WERI-Rb-1 (cell line): ENCODE results near the gene TMF1.
A peak's percentile ranks its signal among the peaks of the same experiment; 100 is the strongest.

ENCODE experiments used
- DNase-seq: peaks from one replicate; pipeline ENCODE4 v3.0.0-alpha.2; 2020
- H3K27ac ChIP-seq: fragments of 250-450 bp; sonication (Bioruptor Pico); 2 replicates; pipeline ENCODE4 v1.5.1; 2020; ENCODE audit warnings: mild to moderate bottlenecking, moderate library complexity
- H3K27me3 ChIP-seq: fragments of 250-450 bp; sonication (Bioruptor Pico); 2 replicates; pipeline ENCODE4 v1.5.1; 2021; ENCODE audit warnings: mild to moderate bottlenecking, low read depth, moderate library complexity; ENCODE audit not compliant: insufficient read depth, severe bottlenecking
- H3K36me3 ChIP-seq: fragments of 250-450 bp; sonication (Bioruptor Pico); 2 replicates; pipeline ENCODE4 v1.5.1; 2020; ENCODE audit warnings: mild to moderate bottlenecking, moderate library complexity
- H3K4me3 ChIP-seq: 2 replicates; pipeline ENCODE4 v1.5.1; 2011; ENCODE audit warnings: low read depth, mild to moderate bottlenecking, control low read depth, low read length
- H3K9me3 ChIP-seq: fragments of 250-450 bp; sonication (Bioruptor Pico); 2 replicates; pipeline ENCODE4 v1.5.1; 2021; ENCODE audit warnings: mild to moderate bottlenecking, moderate library complexity; ENCODE audit not compliant: severe bottlenecking
- TF ChIP-seq, protein P1 (sequence below): IDR thresholded peaks from 2 replicates; pipeline ENCODE4 v1.5.1; 2011; ENCODE audit warnings: low read depth, mild to moderate bottlenecking, control low read depth, inconsistent platforms, low read length

Gene TMF1

DNA sequence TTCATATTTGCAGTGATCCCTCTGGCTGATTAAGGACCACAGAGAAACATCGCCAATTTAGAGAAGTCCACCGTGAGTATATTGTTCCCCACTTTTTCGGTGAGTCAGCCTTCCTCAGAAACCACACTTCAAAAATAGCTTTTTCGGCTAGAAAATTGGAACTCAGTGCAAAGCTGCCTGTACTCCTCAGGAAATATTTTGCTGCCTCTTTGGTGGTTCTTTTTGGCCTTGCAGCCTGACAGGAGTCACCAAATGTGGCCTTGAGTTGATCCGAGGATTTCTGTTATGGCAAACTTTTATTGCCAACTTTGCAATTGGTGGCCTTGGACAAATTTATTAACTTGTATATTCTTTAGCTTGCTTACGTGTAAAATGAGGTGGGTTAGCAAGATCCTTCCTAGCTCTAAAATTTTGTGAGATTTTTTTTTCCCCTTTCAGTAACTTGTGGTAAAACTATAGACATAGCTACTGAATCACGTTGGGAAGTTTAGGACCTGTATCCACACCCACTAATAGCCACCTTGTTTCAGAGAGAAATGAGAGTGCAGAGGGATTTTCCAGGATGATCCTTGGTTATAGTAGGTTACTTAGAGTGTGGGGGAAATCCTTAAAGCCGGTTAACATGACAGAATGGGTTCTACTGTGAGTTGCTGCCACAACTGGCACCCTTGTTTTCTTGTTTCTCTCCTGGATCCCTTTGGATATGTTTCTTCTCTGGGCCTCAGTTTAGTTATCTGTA lies 42.5 kb upstream of the TMF1 start:
- TF ChIP-seq, protein P1, sequence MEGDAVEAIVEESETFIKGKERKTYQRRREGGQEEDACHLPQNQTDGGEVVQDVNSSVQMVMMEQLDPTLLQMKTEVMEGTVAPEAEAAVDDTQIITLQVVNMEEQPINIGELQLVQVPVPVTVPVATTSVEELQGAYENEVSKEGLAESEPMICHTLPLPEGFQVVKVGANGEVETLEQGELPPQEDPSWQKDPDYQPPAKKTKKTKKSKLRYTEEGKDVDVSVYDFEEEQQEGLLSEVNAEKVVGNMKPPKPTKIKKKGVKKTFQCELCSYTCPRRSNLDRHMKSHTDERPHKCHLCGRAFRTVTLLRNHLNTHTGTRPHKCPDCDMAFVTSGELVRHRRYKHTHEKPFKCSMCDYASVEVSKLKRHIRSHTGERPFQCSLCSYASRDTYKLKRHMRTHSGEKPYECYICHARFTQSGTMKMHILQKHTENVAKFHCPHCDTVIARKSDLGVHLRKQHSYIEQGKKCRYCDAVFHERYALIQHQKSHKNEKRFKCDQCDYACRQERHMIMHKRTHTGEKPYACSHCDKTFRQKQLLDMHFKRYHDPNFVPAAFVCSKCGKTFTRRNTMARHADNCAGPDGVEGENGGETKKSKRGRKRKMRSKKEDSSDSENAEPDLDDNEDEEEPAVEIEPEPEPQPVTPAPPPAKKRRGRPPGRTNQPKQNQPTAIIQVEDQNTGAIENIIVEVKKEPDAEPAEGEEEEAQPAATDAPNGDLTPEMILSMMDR = no peak
- peak; percentile 20 for DNase-seq
- no peak overlapping the region for H3K27ac ChIP-seq

DNA sequence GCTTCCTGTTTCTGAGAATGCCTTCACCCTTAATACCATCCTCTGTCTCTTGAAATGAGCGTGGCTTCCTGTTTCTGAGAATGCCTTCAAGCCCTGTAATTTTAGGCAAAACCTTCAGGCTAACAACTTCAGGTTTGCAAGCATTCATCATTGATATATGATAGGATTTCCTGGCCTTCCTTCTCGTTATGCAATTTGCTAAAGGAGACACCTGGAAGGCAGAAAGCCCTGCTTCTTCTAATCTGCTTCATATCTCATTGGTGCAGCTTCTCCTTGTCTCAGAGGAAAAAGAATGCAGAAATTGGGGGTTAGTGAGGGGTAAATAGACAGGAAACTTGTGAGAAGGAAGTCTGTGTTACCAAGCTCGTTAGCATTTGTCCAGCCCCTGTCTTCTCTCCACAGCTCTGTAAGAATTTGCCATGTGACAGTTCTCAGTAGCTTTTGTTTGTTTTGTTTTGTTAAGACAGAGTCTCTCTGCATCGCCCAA lies 39.9 kb upstream of the TMF1 start:
- TF ChIP-seq, protein P1 = no peak
- Histone ChIP-seq H3K27me3 (no peaks in the 10 kb centered on the region), H3K36me3 (no peaks in the 10 kb centered on the region), H3K4me3 (no peak overlapping the region), H3K9me3 (no peaks in the 10 kb centered on the region), H3K27ac (no peak overlapping the region)
- DNase-seq = no peak

More for the DNA sequence above, 42.5 kb upstream of the TMF1 start:
- Histone ChIP-seq H3K9me3 (no peaks in the 10 kb centered on the region), H3K36me3 (no peaks in the 10 kb centered on the region), H3K4me3 (no peak overlapping the region), H3K27me3 (no peaks in the 10 kb centered on the region)

DNA sequence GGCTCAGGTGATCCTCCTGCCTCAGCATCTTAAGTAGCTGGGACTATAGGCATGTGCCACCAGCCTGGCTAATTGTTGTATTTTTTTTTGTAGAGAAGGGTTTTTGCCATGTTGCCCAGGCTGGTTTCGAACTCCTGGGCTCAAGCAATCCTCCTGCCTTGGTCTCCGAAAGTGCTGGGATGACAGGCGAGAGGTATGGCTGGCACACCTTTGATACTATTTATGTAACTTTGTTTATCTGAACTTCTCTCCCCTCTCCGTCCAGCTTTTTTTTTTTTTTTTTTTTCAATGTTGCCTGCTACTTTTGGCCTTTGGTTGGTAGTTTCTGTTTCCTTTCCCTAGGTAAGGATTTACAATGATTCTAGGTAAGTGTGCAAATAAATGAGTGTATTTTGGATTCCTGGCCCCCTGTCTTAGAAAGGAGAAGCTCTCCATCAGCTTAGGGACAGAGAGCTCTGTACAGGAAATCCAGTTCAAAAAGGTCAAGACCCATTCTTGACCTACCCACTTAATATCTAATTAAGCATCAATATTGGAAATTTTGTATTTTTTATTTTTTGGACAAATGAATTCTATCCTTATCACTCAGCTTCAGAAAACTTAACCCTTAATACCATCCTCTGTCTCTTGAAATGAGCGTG lies 39.4 kb upstream of the TMF1 start:
- Histone ChIP-seq H3K36me3 (no peaks in the 10 kb centered on the region), H3K4me3 (no peak overlapping the region), H3K9me3 (no peaks in the 10 kb centered on the region), H3K27me3 (no peaks in the 10 kb centered on the region), H3K27ac (no peak overlapping the region)
- no peak for DNase-seq
- TF ChIP-seq, protein P1 = no peak

DNA sequence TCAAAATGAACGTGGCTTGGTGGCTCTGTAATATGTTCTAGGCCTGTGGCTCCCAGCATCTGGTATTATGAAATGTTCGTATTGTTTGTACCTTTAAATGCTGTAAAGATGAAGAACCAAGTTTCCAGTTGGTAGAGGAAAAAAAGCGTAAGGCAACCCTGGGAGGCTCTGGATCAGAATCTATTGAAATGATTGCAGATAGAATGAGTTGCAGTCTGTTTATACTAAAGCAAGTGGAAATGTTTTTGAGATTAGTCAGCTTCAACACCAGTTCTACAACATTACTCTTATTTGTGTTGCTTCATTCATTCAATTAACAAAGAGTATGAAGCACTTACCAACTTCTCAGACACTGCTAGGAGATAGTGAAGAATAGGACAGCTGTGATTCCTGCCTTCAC lies 37.9 kb upstream of the TMF1 start:
- no peak overlapping the region for H3K27ac ChIP-seq
- DNase-seq = no peak
- H3K9me3 ChIP-seq = no peaks in the 10 kb centered on the region
- no peak overlapping the region for H3K4me3 ChIP-seq
- TF ChIP-seq, protein P1 = no peak
- H3K27me3 ChIP-seq = no peaks in the 10 kb centered on the region
- H3K36me3 ChIP-seq = no peaks in the 10 kb centered on the region

- no peaks in the 10 kb centered on the region for H3K9me3 ChIP-seq
- TF ChIP-seq, protein P1 = no peak
- no peak overlapping the region for H3K4me3 ChIP-seq
- H3K27me3 ChIP-seq = no peaks in the 10 kb centered on the region
- H3K27ac ChIP-seq = no peak overlapping the region
- no peaks in the 10 kb centered on the region for H3K36me3 ChIP-seq
- no peak for DNase-seq
Observed at GRCh38 chr3:69088063-69088462, 35.9 kb upstream of the TMF1 start.
